Cerebellar cortex (tissue), 1 donor: ENCODE results near the gene GHR.

Source experiments
- DNase-seq: peaks from one replicate; pipeline ENCODE4 v3.0.0-alpha.2; 2015; ENCODE audit warnings: low spot score

GHR gene

GRCh38 chr5:42516282-42517042 lies 93.2 kb downstream of the GHR start:
- DNase-seq, result no peak

- DNase-seq, result no peak
Observed at GRCh38 chr5:42517164-42517563, 93.9 kb downstream of the GHR start.

- DNase-seq, result no peak
Observed at GRCh38 chr5:42518595-42519221, 95.5 kb downstream of the GHR start.

- DNase-seq, result no peak
Observed at GRCh38 chr5:42520203-42520602, 97.0 kb downstream of the GHR start.

- no peak for DNase-seq
Observed at GRCh38 chr5:42520957-42521356, 97.7 kb downstream of the GHR start.

- DNase-seq, result no peak
Observed at GRCh38 chr5:42521406-42521805, 98.2 kb downstream of the GHR start.

GRCh38 chr5:42522783-42523182 lies 99.5 kb downstream of the GHR start:
- DNase-seq, result no peak

- DNase-seq, result no peak
Observed at GRCh38 chr5:42526179-42526578, 102.9 kb downstream of the GHR start.

- DNase-seq, result no peak
Observed at GRCh38 chr5:42531611-42532010, 108.4 kb downstream of the GHR start.

GRCh38 chr5:42542106-42542505 lies 118.9 kb downstream of the GHR start:
- no peak for DNase-seq

GRCh38 chr5:42543774-42544173 lies 120.5 kb downstream of the GHR start:
- no peak for DNase-seq

GRCh38 chr5:42545038-42545437 lies 121.8 kb downstream of the GHR start:
- DNase-seq, result no peak

GRCh38 chr5:42547141-42547540 lies 123.9 kb downstream of the GHR start:
- no peak for DNase-seq

- DNase-seq, result no peak
Observed at GRCh38 chr5:42547894-42548293, 124.7 kb downstream of the GHR start.

GRCh38 chr5:42552597-42552996 lies 129.4 kb downstream of the GHR start:
- DNase-seq, result no peak

- DNase-seq, result no peak
Observed at GRCh38 chr5:42553461-42553860, 130.2 kb downstream of the GHR start.

- DNase-seq, result no peak
Observed at GRCh38 chr5:42555010-42555409, 131.8 kb downstream of the GHR start.

GRCh38 chr5:42555797-42556196 lies 132.6 kb downstream of the GHR start:
- no peak for DNase-seq

GRCh38 chr5:42557689-42558088 lies 134.4 kb downstream of the GHR start:
- DNase-seq, result no peak

- no peak for DNase-seq
Observed at GRCh38 chr5:42561656-42562055, 138.4 kb downstream of the GHR start.

- no peak for DNase-seq
Observed at GRCh38 chr5:42564689-42565356, 141.6 kb downstream of the GHR start.

- DNase-seq, result no peak
Observed at GRCh38 chr5:42566652-42567295, 143.5 kb downstream of the GHR start.

GRCh38 chr5:42569325-42569724 lies 146.1 kb downstream of the GHR start:
- DNase-seq, result no peak
